Ovary (tissue), 9 donors: ENCODE results near the gene VWA7. TPM values are rescaled to one million over a fixed set of nuclear protein-coding genes. Genes with fewer than 3 reads are reported as not detected.
"Not testable (repeated sequence)": the region's sequence is repeated elsewhere in the genome, so short reads cannot be mapped to it uniquely, and the experiment has no call there.

Experiments
- DNase-seq, 5 donors: peaks; one replicate each; pipeline ENCODE4 v3.0.0-alpha.2; 2019 to 2020
- H3K27ac ChIP-seq, 2 donors: fragments of 200-600 bp; one replicate each; pipeline versions ENCODE4 v1.5.1 to v1.8.0; 2019 to 2022
- H3K27me3 ChIP-seq: fragments of 200-600 bp; one replicate; pipeline ENCODE4 v1.8.0; 2022
- H3K36me3 ChIP-seq: fragments of 200-600 bp; sonication (generic); one replicate; pipeline ENCODE4 v1.5.1; 2019
- H3K4me1 ChIP-seq: one replicate; pipeline ENCODE4 v1.8.1; 2013; ENCODE audit warnings: mild to moderate bottlenecking, moderate library complexity; ENCODE audit not compliant: insufficient read depth
- H3K4me3 ChIP-seq: fragments of 200-600 bp; sonication (generic); one replicate; pipeline ENCODE4 v1.5.1; 2017
- H3K9me3 ChIP-seq, 2 donors: fragments of 200-600 bp in 1 of 2; sonication (generic) in 1 of 2; one replicate each; pipeline versions ENCODE4 v1.5.1 to v1.8.1; 2013 to 2019; ENCODE audit warnings: mild to moderate bottlenecking in 1 of 2, moderate library complexity in 1 of 2
- CTCF ChIP-seq, 3 donors: fragments of 450-650 bp in 2 of 3; fragments of 200-600 bp in 1 of 3; IDR thresholded peaks; one replicate each; pipeline versions ENCODE4 v1.5.1 to v1.8.0; 2016 to 2022; ENCODE audit warnings: antibody characterized with exemption in 3 of 3, mild to moderate bottlenecking in 1 of 3
- EP300 ChIP-seq: sonication (generic); formaldehyde crosslinking; IDR thresholded peaks from one replicate; pipeline ENCODE4 v1.6.1; 2017; ENCODE audit warnings: antibody characterized with exemption
- POLR2A ChIP-seq: fragments of 450-650 bp; IDR thresholded peaks from one replicate; pipeline ENCODE4 v1.6.1; 2017; ENCODE audit warnings: antibody characterized with exemption, mild to moderate bottlenecking, moderate library complexity
- WGBS, 3 donors: extraction: QIAGEN DNeasy Blood & Tissue Kit in 1 of 3; methylation state at CpG; one replicate each; pipeline versions ENCODE4 v1.1.5 to v1.1.7; 2013 to 2017; 5-methylcytosine and 5-hydroxymethylcytosine counted together
- intact Hi-C, 4 donors: fragments of 100-400 bp; cut with DNase I; formaldehyde crosslinking; loops; one replicate each; pipeline versions ENCODE4 v1.11.0 to v1.15.1; 2022 to 2023
- polyA plus RNA-seq, 2 donors: library from polyadenylated mRNA; stranded (reverse); fragments of 200-250 nt in 1 of 2; fragments of 350-450 nt in 1 of 2; fragmentation: Illumina TruSeq in 1 of 2; extraction: RNeasy Lipid Tissue Mini Kit (QIAGEN cat#74804) in 1 of 2; gene quantifications; one replicate each; pipeline ENCODE4 v1.2.3, GENCODE V29; 2013 to 2014
- total RNA-seq, 7 donors: library from RNA; depleted of rRNA in 2 of 7; stranded (reverse); fragments of >200 nt in 2 of 7; fragmentation: NEBNext Ultra II Directional in 3 of 7; extraction: Animal tissue kit (Norgen Biotek cat#: 25700) in 3 of 7; gene quantifications; one replicate each; pipeline versions ENCODE4 v1.1.0 to v1.2.4, GENCODE V29; 2016 to 2023
- donor health status: DM: no; HTN: no; CAD: no; lungs with moderate emphysema.
- donor health status: DM: no; HTN: no; CAD: no.
- donor health status: Bipolar disorder and iron deficiency.
- donor health status: DM: yes; HTN: yes; CAD: no.
- donor health status: DM: no; HTN: no; CAD: no.
- donor health status: DM: yes; HTN: yes; CAD: no.

The VWA7 gene
- total and polyA plus RNA-seq, 9 donors = 0.18 to 25.2 (median 1.4) TPM

- TF ChIP-seq POLR2A (no peak), CTCF (IDR thresholded peaks at IDR 0.05) (no peak), EP300 (no peak)
Measured at GRCh38 chr6:31794294-31794865, 17.3 kb upstream of the VWA7 start.

GRCh38 chr6:31793927-31794245 is 16.8 kb upstream of the VWA7 start:
- H3K4me3 ChIP-seq, H3K36me3 ChIP-seq, DNase-seq, H3K27me3 ChIP-seq, H3K9me3 ChIP-seq, H3K4me1 ChIP-seq: not testable (repeated sequence)
- peak overlapping the region in 1 of 2 donors; percentile 96 for H3K27ac ChIP-seq
- intact Hi-C loops = loop anchor here in 1 of 4 donors (5.0 to 10.0 kb wide), 2 partner anchors 38 to 59 kb away; partner anchors contain the start of gene CLIC1
- whole genome bisulfite sequencing, 3 donors = 87 to 89% (median 88%) methylated on average over 6 of the region's 6 CpGs

More at GRCh38 chr6:31794294-31794865, 17.3 kb upstream of the VWA7 start:
- H3K9me3 ChIP-seq = no peaks in the 10 kb centered on the region
- H3K27me3 ChIP-seq = no peaks in the 10 kb centered on the region
- peak overlapping the region; percentile 67 for H3K4me3 ChIP-seq
- DNase-seq = no peak
- intact Hi-C loops = loop anchor here in 1 of 4 donors (5.0 to 10.0 kb wide), 2 partner anchors 38 to 60 kb away; partner anchors contain the start of gene CLIC1
- WGBS, 3 donors = 7 to 8% (median 8%) methylated on average over 7 of the region's 7 CpGs
- H3K4me1 ChIP-seq = peaks cover 6% of the 10 kb centered on the region
- peak overlapping the region; percentile 93 to 96 for H3K27ac ChIP-seq
- no peaks in the 10 kb centered on the region for H3K36me3 ChIP-seq

GRCh38 chr6:31792761-31793171 is 15.6 kb upstream of the VWA7 start:
- Histone ChIP-seq H3K9me3 (no peaks in the 10 kb centered on the region), H3K27ac (no peak overlapping the region), H3K4me3 (no peak overlapping the region), H3K4me1 (peaks cover 6% of the 10 kb centered on the region), H3K36me3 (no peaks in the 10 kb centered on the region), H3K27me3 (no peaks in the 10 kb centered on the region)
- TF ChIP-seq CTCF (IDR thresholded peaks at IDR 0.05) = no peak
- TF ChIP-seq POLR2A = no peak
- no peak for TF ChIP-seq EP300
- no peak for DNase-seq
- intact Hi-C loops = loop anchor here in 1 of 4 donors (5.0 to 10.0 kb wide), 2 partner anchors 40 to 58 kb away; partner anchors contain the start of gene CLIC1
- WGBS, 3 donors = 83 to 89% (median 87%) methylated on average over 12 of the region's 12 CpGs

- TF ChIP-seq EP300 = no peak
- no peak for TF ChIP-seq CTCF (IDR thresholded peaks at IDR 0.05)
- no peak for TF ChIP-seq POLR2A
- Histone ChIP-seq H3K27me3 (no peaks in the 10 kb centered on the region), H3K4me1 (peaks cover 6% of the 10 kb centered on the region), H3K36me3 (no peaks in the 10 kb centered on the region), H3K9me3 (no peaks in the 10 kb centered on the region), H3K4me3 (no peak overlapping the region), H3K27ac (no peak overlapping the region)
- 71 to 78% (median 74%) methylated on average over 3 of the region's 3 CpGs for WGBS, 3 donors
- DNase-seq = no peak
- intact Hi-C loops = loop anchor here in 1 of 4 donors (5.0 to 10.0 kb wide), 2 partner anchors 40 to 57 kb away; partner anchors contain the start of gene CLIC1
Measured at GRCh38 chr6:31792090-31792374, 14.9 kb upstream of the VWA7 start.

GRCh38 chr6:31791324-31792089 is 14.4 kb upstream of the VWA7 start:
- Histone ChIP-seq H3K4me3 (no peak overlapping the region), H3K36me3 (no peaks in the 10 kb centered on the region), H3K27me3 (no peaks in the 10 kb centered on the region), H3K27ac (no peak overlapping the region), H3K9me3 (no peaks in the 10 kb centered on the region), H3K4me1 (peaks cover 6% of the 10 kb centered on the region)
- DNase-seq = peak in 3 of 5 donors; percentile 53 to 64 (median 57)
- 59 to 63% (median 60%) methylated on average over 12 of the region's 12 CpGs for WGBS, 3 donors
- TF ChIP-seq EP300 = no peak
- no peak for TF ChIP-seq POLR2A
- peak in 2 of 3 donors; percentile 16 to 33 for TF ChIP-seq CTCF (IDR thresholded peaks at IDR 0.05)
- intact Hi-C loops = loop anchor here in 1 of 4 donors (5.0 to 10.0 kb wide), 2 partner anchors 41 to 57 kb away; partner anchors contain the start of gene CLIC1
